ENCODE data around the gene ERC2. TPM values are rescaled to one million over a fixed set of nuclear protein-coding genes. Genes with fewer than 3 reads are reported as not detected.

Gene ERC2
- polyA plus RNA-seq, 2 of the 4 experiments (the other 2 are of a cell fraction), result 0.16 TPM; not detected in 1

DNA sequence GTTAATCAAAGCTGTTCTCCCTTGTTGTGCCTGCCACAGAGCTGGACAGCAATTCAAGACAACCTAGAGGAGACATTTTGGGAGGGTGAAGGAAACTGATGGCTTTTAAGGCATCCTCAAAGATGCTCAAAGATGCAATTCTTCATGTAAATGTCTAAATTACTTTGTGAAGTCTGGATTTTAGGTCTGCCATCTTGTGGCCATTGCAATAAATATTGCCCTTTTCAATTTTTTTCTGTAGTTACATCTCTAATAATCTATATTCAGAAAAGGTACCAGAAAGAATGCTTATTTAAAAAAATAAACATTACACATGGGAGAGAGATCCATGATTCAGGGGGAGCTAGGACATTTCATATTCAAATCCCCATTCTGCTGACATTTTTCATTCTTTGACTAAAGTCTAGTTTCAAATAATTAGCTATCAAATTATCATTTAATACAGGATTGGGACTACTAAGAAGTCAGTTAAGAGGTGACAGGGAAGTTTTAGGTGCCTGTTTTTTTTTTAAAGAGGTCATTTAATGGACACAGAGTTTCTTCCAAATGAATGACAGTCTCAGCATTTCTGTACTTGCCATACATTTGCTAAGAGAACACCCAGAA lies 721.4 kb downstream of the ERC2 start:
- H3K4me2 ChIP-seq, result no peak overlapping the region
- no peak for ATAC-seq
- TF ChIP-seq HOXB13 (CRISPR knock-in tag; IDR thresholded peaks at IDR 0.05; ENCODE audit: low read depth), result no peak
- TF ChIP-seq ZSCAN20 (CRISPR knock-in tag; IDR thresholded peaks at IDR 0.05), result no peak
- no peak for TF ChIP-seq ZFP36 (IDR thresholded peaks at IDR 0.05; ENCODE audit: borderline replicate concordance, partially characterized antibody)
- no peak for TF ChIP-seq CEBPB (IDR thresholded peaks at IDR 0.05)
- TF ChIP-seq ZC3H11A (IDR thresholded peaks at IDR 0.05), result no peak
- peak; percentile 27; the same call in 2 of the 3 replicates for TF ChIP-seq CTCF (IDR thresholded peaks at IDR 0.05)
- TF ChIP-seq ZNF302 (CRISPR knock-in tag; IDR thresholded peaks at IDR 0.05), result no peak
- TF ChIP-seq SMC3 (IDR thresholded peaks at IDR 0.05), result peak; percentile 25; the same call in 1 of the 3 replicates
- TF ChIP-seq RARB (CRISPR knock-in tag; IDR thresholded peaks at IDR 0.05), result no peak
- no peak for TF ChIP-seq CBX2 (IDR thresholded peaks at IDR 0.05; ENCODE audit: borderline replicate concordance, low read depth)
- TF ChIP-seq, protein P1, sequence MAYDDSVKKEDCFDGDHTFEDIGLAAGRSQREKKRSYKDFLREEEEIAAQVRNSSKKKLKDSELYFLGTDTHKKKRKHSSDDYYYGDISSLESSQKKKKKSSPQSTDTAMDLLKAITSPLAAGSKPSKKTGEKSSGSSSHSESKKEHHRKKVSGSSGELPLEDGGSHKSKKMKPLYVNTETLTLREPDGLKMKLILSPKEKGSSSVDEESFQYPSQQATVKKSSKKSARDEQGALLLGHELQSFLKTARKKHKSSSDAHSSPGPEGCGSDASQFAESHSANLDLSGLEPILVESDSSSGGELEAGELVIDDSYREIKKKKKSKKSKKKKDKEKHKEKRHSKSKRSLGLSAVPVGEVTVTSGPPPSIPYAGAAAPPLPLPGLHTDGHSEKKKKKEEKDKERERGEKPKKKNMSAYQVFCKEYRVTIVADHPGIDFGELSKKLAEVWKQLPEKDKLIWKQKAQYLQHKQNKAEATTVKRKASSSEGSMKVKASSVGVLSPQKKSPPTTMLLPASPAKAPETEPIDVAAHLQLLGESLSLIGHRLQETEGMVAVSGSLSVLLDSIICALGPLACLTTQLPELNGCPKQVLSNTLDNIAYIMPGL (CRISPR knock-in tag; IDR thresholded peaks at IDR 0.05; ENCODE audit: borderline replicate concordance), result no peak
- TF ChIP-seq PHF8 (IDR thresholded peaks at IDR 0.05; ENCODE audit: borderline replicate concordance, low read depth), result no peak
- no peak for TF ChIP-seq HDAC2 (IDR thresholded peaks at IDR 0.05)
- no peak for TF ChIP-seq ESRRA (IDR thresholded peaks at IDR 0.05; ENCODE audit: borderline replicate concordance, low read length)
- 0 out of 5 replicates have a peak, but pooled peaks have one; percentile 12 to 19 for TF ChIP-seq RAD21 (conservative IDR thresholded peaks at IDR 0.05 in 1 of 2, IDR thresholded peaks at IDR 0.05 in 1 of 2)
- no peak for TF ChIP-seq EP300 (IDR thresholded peaks at IDR 0.05)
- TF ChIP-seq REST (IDR thresholded peaks at IDR 0.05), result no peak
- no peak for TF ChIP-seq TFCP2L1 (CRISPR knock-in tag; IDR thresholded peaks at IDR 0.05)
- TF ChIP-seq RFX5 (IDR thresholded peaks at IDR 0.05), result no peak
- FAIRE-seq, result no peak
- H3K9me3 ChIP-seq, result no peaks in the 10 kb centered on the region
- ChIA-PET POLR2A (no interaction called here), CTCF (interaction anchor here (0.7 to 2.3 kb wide), 9 partner anchors 10 to 1316 kb away, joined by 3 to 6 read pairs (median 3); partner anchors contain the start of gene WNT5A)
- DNase-seq (ENCODE audit: low read depth in 1 of 2, low spot score in 1 of 2), result no peak
- no peak overlapping the region for H3K4me3 ChIP-seq
- no peak overlapping the region for H3K27ac ChIP-seq
- no peaks in the 10 kb centered on the region for H3K4me1 ChIP-seq

DNA sequence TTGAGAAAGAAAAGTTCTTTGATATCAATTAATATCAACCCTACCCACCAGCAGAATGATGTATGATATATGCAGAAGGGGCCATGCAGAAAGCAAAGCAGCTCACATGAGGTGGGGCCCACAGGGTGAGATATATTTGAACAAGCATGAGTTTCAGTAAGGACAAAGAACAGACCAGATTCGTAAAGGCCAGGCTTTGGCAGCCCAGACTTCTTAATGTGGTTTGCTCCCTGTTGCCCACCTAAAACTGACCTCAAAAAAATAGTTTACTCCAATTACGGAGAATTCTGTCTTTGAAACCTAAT lies 725.5 kb downstream of the ERC2 start:
- POLR2A ChIA-PET, result no interaction called here
- WGBS (ENCODE audit: missing lambda C conversion rate), result 23% methylated on average over 2 of the region's 2 CpGs

More for the DNA sequence above, 725.5 kb downstream of the ERC2 start:
- CTCF ChIA-PET, result interaction anchor here (0.6 to 1.4 kb wide), 2 partner anchors 17 to 1042 kb away, joined by 3 read pairs; no protein-coding TSS in a partner anchor
- no peak for TF ChIP-seq MYC (IDR thresholded peaks at IDR 0.05; ENCODE audit: borderline replicate concordance, low read length)
- TF ChIP-seq NFE2L2 (conservative IDR thresholded peaks at IDR 0.05; ENCODE audit: low read length), result no peak
- no peak overlapping the region for H3K27ac ChIP-seq
- no peak for FAIRE-seq
- no peak for DNase-seq (ENCODE audit: low read depth in 1 of 2, low spot score in 1 of 2)
- H3K4me1 ChIP-seq, result no peaks in the 10 kb centered on the region
- H3K4me3 ChIP-seq, result no peak overlapping the region
- no peaks in the 10 kb centered on the region for H3K9me3 ChIP-seq
- H3K4me2 ChIP-seq, result no peak overlapping the region
- no peak for ATAC-seq
